K562 (cell line): ENCODE measurements around the gene UNC13A. TPM values are rescaled to one million over a fixed set of nuclear protein-coding genes. Genes with fewer than 3 reads are reported as not detected.

Experiments used
- BRF1 ChIP-seq: IDR thresholded peaks from 3 replicates; pipeline ENCODE4 v1.6.1; 2011; ENCODE audit warnings: borderline replicate concordance, mild to moderate bottlenecking; ENCODE audit not compliant: insufficient read length; ENCODE audit errors: extremely low read depth
- ETV1 ChIP-seq: fragments of 450-650 bp; conservative IDR thresholded peaks from 2 replicates; pipeline ENCODE4 v1.6.1; 2016; ENCODE audit warnings: missing genetic modification characterization, control low read depth, low read depth, missing compliant biosample characterization
- HDAC6 ChIP-seq: IDR thresholded peaks from 2 replicates; pipeline ENCODE4 v1.6.1; 2012; ENCODE audit warnings: low read depth, mild to moderate bottlenecking, control low read depth, inconsistent platforms, low read length, moderate library complexity
- NR3C1 ChIP-seq: sonication (generic); formaldehyde crosslinking; IDR thresholded peaks from 2 replicates; pipeline ENCODE4 v1.8.1; 2022; ENCODE audit warnings: missing genetic modification reagents
- PHF21A ChIP-seq: fragments of 450-650 bp; IDR thresholded peaks from 2 replicates; pipeline ENCODE4 v1.6.1; 2017; ENCODE audit warnings: low read depth, borderline replicate concordance
- POLR2G ChIP-seq: fragments of 200-400 bp; formaldehyde crosslinking; IDR thresholded peaks from 2 replicates; pipeline ENCODE4 v1.6.1; 2017; ENCODE audit warnings: low read depth, mild to moderate bottlenecking, antibody characterized with exemption, low read length, moderate library complexity
- RBFOX2 ChIP-seq: fragments of 200-400 bp; formaldehyde crosslinking; IDR thresholded peaks from 2 replicates; pipeline ENCODE4 v1.6.1; 2017; ENCODE audit warnings: low read depth, mild to moderate bottlenecking, low read length, moderate library complexity
- RBM22 ChIP-seq: fragments of 200-400 bp; formaldehyde crosslinking; IDR thresholded peaks from 2 replicates; pipeline ENCODE4 v1.6.1; 2018; ENCODE audit warnings: low read length, low read depth; ENCODE audit not compliant: poor library complexity, severe bottlenecking
- SAP30 ChIP-seq: fragments of 200-600 bp; sonication (generic); IDR thresholded peaks from 2 replicates; pipeline ENCODE4 v1.6.1; 2012; ENCODE audit warnings: borderline replicate concordance, low read depth, mild to moderate bottlenecking, moderate library complexity, low read length, control low read depth, inconsistent platforms; ENCODE audit not compliant: insufficient read depth, poor library complexity, severe bottlenecking
- SLC30A9 ChIP-seq: fragments of 250-450 bp; sonication (Bioruptor Pico); IDR thresholded peaks from 2 replicates; pipeline ENCODE4 v1.8.0; 2022; ENCODE audit warnings: mild to moderate bottlenecking, moderate library complexity
- TBL1XR1 ChIP-seq, 2 experiments: IDR thresholded peaks; 2 replicates each; pipeline ENCODE4 v1.6.1; 2012; ENCODE audit warnings: improper control_type of control experiment in 2 of 2, low read length in 2 of 2, mild to moderate bottlenecking in 1 of 2
- YBX1 ChIP-seq: fragments of 450-650 bp; IDR thresholded peaks from 2 replicates; pipeline ENCODE4 v1.7.1; 2016; ENCODE audit warnings: mild to moderate bottlenecking
- ZNF444 ChIP-seq: fragments of 250-450 bp; sonication (Bioruptor Pico); IDR thresholded peaks from 2 replicates; pipeline ENCODE4 v1.4.0; 2020; ENCODE audit warnings: mild to moderate bottlenecking, moderate library complexity
- ZNF76 ChIP-seq: fragments of 250-450 bp; sonication (Bioruptor Pico); IDR thresholded peaks from 2 replicates; pipeline ENCODE4 v1.4.0; 2020; ENCODE audit warnings: mild to moderate bottlenecking, moderate library complexity, borderline replicate concordance
- polyA plus RNA-seq, 8 experiments: library from polyadenylated mRNA; depleted of rRNA in 4 of 8; stranded (reverse) in 5 of 8; unstranded in 3 of 8; fragments of >200 nt; fragmentation: Nextera tagmentation in 2 of 8; fragmentation: Illumina TruSeq in 1 of 8; extraction: Ambion mirVana in 2 of 8; extraction: Trizol in 1 of 8; gene quantifications; 2 replicates each; pipeline versions ENCODE4 v1.2.1 to v1.2.3, GENCODE V29; 2011 to 2014; ENCODE audit warnings: inconsistent platforms in 1 of 8, missing spikeins in 1 of 8
- total RNA-seq, 7 experiments: library from RNA; depleted of rRNA in 6 of 7; stranded (reverse); fragments of >200 nt in 6 of 7; fragmentation: Illumina TruSeq in 2 of 7; extraction: Trizol in 2 of 7; gene quantifications; 2 replicates each; pipeline versions ENCODE4 v1.2.1 to v1.2.3, GENCODE V29; 2011 to 2021; ENCODE audit warnings: low replicate concordance in 1 of 7
- TF ChIP-seq, protein P1 (sequence below): fragments of 450-650 bp; conservative IDR thresholded peaks from 2 replicates; pipeline ENCODE4 v1.6.1; 2016; ENCODE audit warnings: missing genetic modification characterization, low read depth, mild to moderate bottlenecking, missing compliant biosample characterization, moderate library complexity
- TF ChIP-seq, protein P2 (sequence below): fragments of 250-450 bp; sonication (Bioruptor Pico); IDR thresholded peaks from 2 replicates; pipeline ENCODE4 v1.5.0; 2022; ENCODE audit warnings: mild to moderate bottlenecking

The UNC13A gene
- total and polyA plus RNA-seq, 9 of the 15 experiments (the other 6 are each of a cell fraction or from before 2014, with no cell fraction given) = 0.03 to 1.0 (median 0.25) TPM

DNA sequence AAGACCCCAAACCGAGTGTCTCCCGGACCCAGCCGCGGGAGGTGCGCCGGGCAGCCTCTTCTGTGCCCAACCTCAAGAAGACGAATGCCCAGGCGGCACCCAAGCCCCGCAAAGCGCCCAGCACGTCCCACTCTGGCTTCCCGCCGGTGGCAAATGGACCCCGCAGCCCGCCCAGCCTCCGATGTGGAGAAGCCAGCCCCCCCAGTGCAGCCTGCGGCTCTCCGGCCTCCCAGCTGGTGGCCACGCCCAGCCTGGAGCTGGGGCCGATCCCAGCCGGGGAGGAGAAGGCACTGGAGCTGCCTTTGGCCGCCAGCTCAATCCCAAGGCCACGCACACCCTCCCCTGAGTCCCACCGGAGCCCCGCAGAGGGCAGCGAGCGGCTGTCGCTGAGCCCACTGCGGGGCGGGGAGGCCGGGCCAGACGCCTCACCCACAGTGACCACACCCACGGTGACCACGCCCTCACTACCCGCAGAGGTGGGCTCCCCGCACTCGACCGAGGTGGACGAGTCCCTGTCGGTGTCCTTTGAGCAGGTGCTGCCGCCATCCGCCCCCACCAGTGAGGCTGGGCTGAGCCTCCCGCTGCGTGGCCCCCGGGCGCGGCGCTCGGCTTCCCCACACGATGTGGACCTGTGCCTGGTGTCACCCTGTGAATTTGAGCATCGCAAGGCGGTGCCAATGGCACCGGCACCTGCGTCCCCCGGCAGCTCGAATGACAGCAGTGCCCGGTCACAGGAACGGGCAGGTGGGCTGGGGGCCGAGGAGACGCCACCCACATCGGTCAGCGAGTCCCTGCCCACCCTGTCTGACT lies 39.0 kb upstream of the UNC13A start (continued):
- TF ChIP-seq ETV1 (tag) (no peak), PHF21A (no peak), YBX1 (no peak), BRF1 (no peak), RBM22 (peak; percentile 16), NR3C1 (CRISPR knock-in tag) (no peak), HDAC6 (no peak), SLC30A9 (CRISPR knock-in tag) (no peak), ZNF76 (CRISPR knock-in tag) (no peak), SAP30 (no peak), POLR2G (peak; percentile 14; the same call in 1 of the 2 replicates), ZNF444 (no peak), TBL1XR1 (IDR thresholded peaks at IDR 0.05; ENCODE audit: low read length in 2 of 2) (no peak), RBFOX2 (peak; percentile 62)
- TF ChIP-seq, protein P1, sequence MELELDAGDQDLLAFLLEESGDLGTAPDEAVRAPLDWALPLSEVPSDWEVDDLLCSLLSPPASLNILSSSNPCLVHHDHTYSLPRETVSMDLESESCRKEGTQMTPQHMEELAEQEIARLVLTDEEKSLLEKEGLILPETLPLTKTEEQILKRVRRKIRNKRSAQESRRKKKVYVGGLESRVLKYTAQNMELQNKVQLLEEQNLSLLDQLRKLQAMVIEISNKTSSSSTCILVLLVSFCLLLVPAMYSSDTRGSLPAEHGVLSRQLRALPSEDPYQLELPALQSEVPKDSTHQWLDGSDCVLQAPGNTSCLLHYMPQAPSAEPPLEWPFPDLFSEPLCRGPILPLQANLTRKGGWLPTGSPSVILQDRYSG (tag) = no peak
- TF ChIP-seq, protein P2, sequence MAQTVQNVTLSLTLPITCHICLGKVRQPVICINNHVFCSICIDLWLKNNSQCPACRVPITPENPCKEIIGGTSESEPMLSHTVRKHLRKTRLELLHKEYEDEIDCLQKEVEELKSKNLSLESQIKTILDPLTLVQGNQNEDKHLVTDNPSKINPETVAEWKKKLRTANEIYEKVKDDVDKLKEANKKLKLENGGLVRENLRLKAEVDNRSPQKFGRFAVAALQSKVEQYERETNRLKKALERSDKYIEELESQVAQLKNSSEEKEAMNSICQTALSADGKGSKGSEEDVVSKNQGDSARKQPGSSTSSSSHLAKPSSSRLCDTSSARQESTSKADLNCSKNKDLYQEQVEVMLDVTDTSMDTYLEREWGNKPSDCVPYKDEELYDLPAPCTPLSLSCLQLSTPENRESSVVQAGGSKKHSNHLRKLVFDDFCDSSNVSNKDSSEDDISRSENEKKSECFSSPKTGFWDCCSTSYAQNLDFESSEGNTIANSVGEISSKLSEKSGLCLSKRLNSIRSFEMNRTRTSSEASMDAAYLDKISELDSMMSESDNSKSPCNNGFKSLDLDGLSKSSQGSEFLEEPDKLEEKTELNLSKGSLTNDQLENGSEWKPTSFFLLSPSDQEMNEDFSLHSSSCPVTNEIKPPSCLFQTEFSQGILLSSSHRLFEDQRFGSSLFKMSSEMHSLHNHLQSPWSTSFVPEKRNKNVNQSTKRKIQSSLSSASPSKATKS (CRISPR knock-in tag) = no peak
